ENCODE results near the gene LCN9.

GRCh38 chr9:135708164-135708563, 45.1 kb downstream of the LCN9 start:
- TF ChIP-seq CTCF (IDR thresholded peaks at IDR 0.05) (no peak), POLR2AphosphoS5 (IDR thresholded peaks at IDR 0.05; ENCODE audit: low read depth, low read length) (no peak), REST (IDR thresholded peaks at IDR 0.05; ENCODE audit: insufficient read depth in 1 of 2, low read depth in 2 of 2, low read length in 1 of 2) (no peak)

Data from Panc1 (cell line).